Stomach (tissue), 4 donors: ENCODE results near the gene ROBO1.

Source experiments
- CTCF ChIP-seq, 7 experiments: fragments of 450-650 bp in 4 of 7; fragments of 200-600 bp in 3 of 7; sonication (generic) in 3 of 7; IDR thresholded peaks; one replicate each; pipeline ENCODE4 v1.5.1; 2016 to 2019; ENCODE audit warnings: antibody characterized with exemption in 7 of 7, control low read depth in 2 of 7, mild to moderate bottlenecking in 1 of 7
- EP300 ChIP-seq: sonication (generic); formaldehyde crosslinking; IDR thresholded peaks from one replicate; pipeline ENCODE4 v1.6.1; 2017; ENCODE audit warnings: antibody characterized with exemption
- POLR2AphosphoS5 ChIP-seq, 3 donors: sonication (generic); formaldehyde crosslinking; IDR thresholded peaks; one replicate each; pipeline ENCODE4 v1.6.1; 2016; ENCODE audit warnings: antibody characterized with exemption in 3 of 3

- TF ChIP-seq CTCF (IDR thresholded peaks at IDR 0.05) (no peak), EP300 (no peak), POLR2AphosphoS5 (IDR thresholded peaks at IDR 0.05) (no peak)
Measured at GRCh38 chr3:78742491-78742890, 1025.3 kb downstream of the ROBO1 start.
